ENCODE measurements around the gene KCNH6. TPM values are rescaled to one million over a fixed set of nuclear protein-coding genes. Genes with fewer than 3 reads are reported as not detected.

The KCNH6 gene
- total RNA-seq, 2 experiments from 2014 or later, result not detected

DNA sequence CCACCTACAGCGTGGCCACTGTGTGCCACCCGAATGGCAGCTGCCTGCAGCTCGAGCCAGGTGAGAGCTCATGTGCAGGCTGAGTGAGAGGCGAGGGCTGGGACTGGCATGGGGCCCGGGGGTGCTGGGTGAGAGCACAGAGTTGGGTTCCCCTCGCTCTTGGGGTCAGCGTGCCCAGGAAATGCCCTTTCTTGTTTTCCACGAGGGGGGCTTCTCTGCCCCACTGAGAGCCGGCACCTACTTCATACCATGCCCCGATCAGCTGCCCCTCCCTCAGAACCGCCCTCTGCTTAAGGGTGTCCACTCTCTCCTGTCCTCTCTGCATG lies 36.2 kb upstream of the KCNH6 start:
- ATAC-seq (ENCODE audit: poor library complexity), result no peak
- Mint-ChIP-seq H3K4me1 (ENCODE audit: low read depth) (no peaks in the 10 kb centered on the region), H3K4me3 (no peak overlapping the region), H3K27ac (no peak overlapping the region), H3K27me3 (no peaks in the 10 kb centered on the region), H3K9me3 (no peaks in the 10 kb centered on the region), H3K36me3 (ENCODE audit: low read depth) (no peaks in the 10 kb centered on the region)
- H3K27me3 ChIP-seq (ENCODE audit: control insufficient read depth in 1 of 2, insufficient read depth in 2 of 2, low read length in 2 of 2), result no peaks in the 10 kb centered on the region
- CTCF ChIA-PET, result no interaction called here
- H3K9me3 ChIP-seq (ENCODE audit: control insufficient read depth in 1 of 2, insufficient read depth in 1 of 2, low read length in 2 of 2), result no peaks in the 10 kb centered on the region
- POLR2A ChIA-PET, result no interaction called here
- intact Hi-C loops (cut with DNase I, micrococcal nuclease), result no loop called here
- no peak for TF ChIP-seq CTCF (IDR thresholded peaks at IDR 0.05)
- H3K4me1 ChIP-seq (ENCODE audit: insufficient read depth, low read length), result no peaks in the 10 kb centered on the region
- DNase-seq, result no peak
- H3K36me3 ChIP-seq (ENCODE audit: insufficient read depth, low read length), result no peaks in the 10 kb centered on the region
- H3K4me3 ChIP-seq (ENCODE audit: low read length), result no peak overlapping the region
- H3K27ac ChIP-seq (ENCODE audit: low read depth in 1 of 2, low read length in 2 of 2), result no peak overlapping the region

- Histone ChIP-seq H3K36me3 (ENCODE audit: insufficient read depth, low read length) (no peaks in the 10 kb centered on the region), H3K27me3 (ENCODE audit: control insufficient read depth in 1 of 2, insufficient read depth in 2 of 2, low read length in 2 of 2) (no peaks in the 10 kb centered on the region), H3K27ac (ENCODE audit: low read depth in 1 of 2, low read length in 2 of 2) (no peak overlapping the region), H3K4me1 (ENCODE audit: insufficient read depth, low read length) (no peaks in the 10 kb centered on the region), H3K4me3 (ENCODE audit: low read length) (no peak overlapping the region), H3K9me3 (ENCODE audit: control insufficient read depth in 1 of 2, insufficient read depth in 1 of 2, low read length in 2 of 2) (no peaks in the 10 kb centered on the region)
- no peaks in the 10 kb centered on the region for H3K36me3 Mint-ChIP-seq (ENCODE audit: low read depth)
- H3K4me3 Mint-ChIP-seq, result no peak overlapping the region
- ChIA-PET CTCF (no interaction called here), POLR2A (no interaction called here)
- DNase-seq (no peak), ATAC-seq (ENCODE audit: poor library complexity) (no peak)
- no peaks in the 10 kb centered on the region for H3K4me1 Mint-ChIP-seq (ENCODE audit: low read depth)
- intact Hi-C loops (cut with DNase I, micrococcal nuclease), result no loop called here
- H3K27me3 Mint-ChIP-seq, result no peaks in the 10 kb centered on the region
- no peak overlapping the region for H3K27ac Mint-ChIP-seq
- no peak for TF ChIP-seq CTCF (IDR thresholded peaks at IDR 0.05)
- no peaks in the 10 kb centered on the region for H3K9me3 Mint-ChIP-seq
Observed at GRCh38 chr17:63488851-63489250, 34.3 kb upstream of the KCNH6 start.

DNA sequence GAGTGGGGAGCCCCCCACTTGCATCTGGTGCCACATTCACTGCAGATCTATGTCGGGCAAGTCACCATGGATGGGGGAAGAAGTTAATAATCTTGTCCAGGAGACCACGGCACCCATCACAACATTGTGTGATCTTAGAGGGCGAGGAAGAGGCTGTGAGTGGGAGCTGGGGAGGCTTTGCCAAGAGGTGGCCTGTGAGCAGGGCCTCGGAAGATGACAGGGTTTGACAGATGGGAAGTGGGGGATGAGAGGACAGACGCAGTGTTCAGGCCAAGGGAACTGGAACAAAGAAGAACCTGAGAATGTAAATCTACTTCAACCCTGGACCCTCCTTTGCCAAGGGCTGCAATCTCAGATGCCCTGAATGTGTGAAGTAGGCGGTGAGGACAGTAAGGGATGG lies 33.9 kb upstream of the KCNH6 start:
- Mint-ChIP-seq H3K4me1 (ENCODE audit: low read depth) (no peaks in the 10 kb centered on the region), H3K4me3 (no peak overlapping the region), H3K9me3 (no peaks in the 10 kb centered on the region), H3K27me3 (no peaks in the 10 kb centered on the region), H3K36me3 (ENCODE audit: low read depth) (no peaks in the 10 kb centered on the region), H3K27ac (no peak overlapping the region)
- H3K27me3 ChIP-seq (ENCODE audit: control insufficient read depth in 1 of 2, insufficient read depth in 2 of 2, low read length in 2 of 2), result no peaks in the 10 kb centered on the region
- H3K9me3 ChIP-seq (ENCODE audit: control insufficient read depth in 1 of 2, insufficient read depth in 1 of 2, low read length in 2 of 2), result no peaks in the 10 kb centered on the region
- no peak overlapping the region for H3K27ac ChIP-seq (ENCODE audit: low read depth in 1 of 2, low read length in 2 of 2)
- H3K4me3 ChIP-seq (ENCODE audit: low read length), result no peak overlapping the region
- ATAC-seq (ENCODE audit: poor library complexity) (no peak), DNase-seq (no peak)
- intact Hi-C loops (cut with DNase I, micrococcal nuclease), result no loop called here
- TF ChIP-seq CTCF (IDR thresholded peaks at IDR 0.05), result no peak
- no peaks in the 10 kb centered on the region for H3K36me3 ChIP-seq (ENCODE audit: insufficient read depth, low read length)
- POLR2A ChIA-PET, result no interaction called here
- CTCF ChIA-PET, result no interaction called here
- no peaks in the 10 kb centered on the region for H3K4me1 ChIP-seq (ENCODE audit: insufficient read depth, low read length)

Measured in CD4-positive, alpha-beta T cell (primary cell).